GM19438 (cell line): ENCODE results near the gene GBA3.

Experiments used
- ATAC-seq: cut with Tn5 transposase; IDR thresholded peaks from one replicate; pipeline ENCODE4 v1.9.1; 2021; ENCODE audit warnings: low read depth; ENCODE audit not compliant: unreplicated experiment

GBA3 gene

GRCh38 chr4:22692736-22693135 lies at the start of gene GBA3:
Gene GBA3, plus strand, starts transcription at chr4:22692937.
- ATAC-seq: no peak

- ATAC-seq: no peak
These were observed 48.8 kb upstream of the GBA3 start for GRCh38 chr4:22643952-22644351.

GRCh38 chr4:22645481-22646182 lies 47.1 kb upstream of the GBA3 start:
- no peak for ATAC-seq

GRCh38 chr4:22648996-22649395 lies 43.7 kb upstream of the GBA3 start:
- ATAC-seq: no peak

- no peak for ATAC-seq
These were observed 42.0 kb upstream of the GBA3 start for GRCh38 chr4:22650771-22651170.

- no peak for ATAC-seq
These were observed 39.0 kb upstream of the GBA3 start for GRCh38 chr4:22653752-22654151.

GRCh38 chr4:22661443-22661842 lies 31.3 kb upstream of the GBA3 start:
- no peak for ATAC-seq

- no peak for ATAC-seq
These were observed 25.3 kb upstream of the GBA3 start for GRCh38 chr4:22667332-22667940.

GRCh38 chr4:22668301-22668700 lies 24.4 kb upstream of the GBA3 start:
- no peak for ATAC-seq

- no peak for ATAC-seq
These were observed 24.0 kb upstream of the GBA3 start for GRCh38 chr4:22668702-22669101.

- ATAC-seq: no peak
These were observed 21.8 kb upstream of the GBA3 start for GRCh38 chr4:22670956-22671355.

GRCh38 chr4:22672519-22672918 lies 20.2 kb upstream of the GBA3 start:
- ATAC-seq: no peak

GRCh38 chr4:22672944-22673343 lies 19.8 kb upstream of the GBA3 start:
- no peak for ATAC-seq

- no peak for ATAC-seq
These were observed 18.0 kb upstream of the GBA3 start for GRCh38 chr4:22674700-22675099.

GRCh38 chr4:22676063-22676462 lies 16.7 kb upstream of the GBA3 start:
- no peak for ATAC-seq

- ATAC-seq: no peak
These were observed 15.0 kb upstream of the GBA3 start for GRCh38 chr4:22677780-22678179.

- no peak for ATAC-seq
These were observed 13.5 kb upstream of the GBA3 start for GRCh38 chr4:22678940-22679854.

- ATAC-seq: no peak
These were observed 12.6 kb upstream of the GBA3 start for GRCh38 chr4:22680065-22680642.

GRCh38 chr4:22683726-22684125 lies 9.0 kb upstream of the GBA3 start:
- no peak for ATAC-seq

GRCh38 chr4:22686141-22686540 lies 6.6 kb upstream of the GBA3 start:
- ATAC-seq: no peak

- no peak for ATAC-seq
These were observed 4.5 kb upstream of the GBA3 start for GRCh38 chr4:22688236-22688635.
